IMR-90 (cell line): ENCODE data around the gene STARD13. TPM values are rescaled to one million over a fixed set of nuclear protein-coding genes. Genes with fewer than 3 reads are reported as not detected.

Experiments
- ATAC-seq: fragments of 200-7000 bp; cut with Tn5 transposase; 2 replicates; pipeline ENCODE4 v1.9.1; 2020; ENCODE audit warnings: low read depth, mild to moderate bottlenecking, moderate library complexity
- BruUV-seq: library from RNA; stranded (reverse); fragments of 400-500 nt; replicated peaks from 2 replicates; lab custom pipeline; 2021; lab: Mats Ljungman, UMichigan
- CTCF ChIA-PET: fragments of 300-600 bp; formaldehyde crosslinking; extraction: SDS; loops from one replicate; lab custom pipeline; 2021; ENCODE audit warnings: antibody characterized with exemption; lab: Yijun Ruan, JAX
- POLR2A ChIA-PET: fragments of 300-600 bp; sonication (Branson Sonifier 250); formaldehyde crosslinking; loops from one replicate; lab custom pipeline; 2022; ENCODE audit warnings: antibody characterized with exemption; ENCODE audit not compliant: unreplicated experiment; lab: Charles Lee
- DNase-seq: peaks from one replicate; pipeline ENCODE4 v3.0.0; 2013
- H2AFZ ChIP-seq: replicated peaks from 2 replicates; pipeline ENCODE3; 2013; ENCODE audit warnings: low read length, mild to moderate bottlenecking; ENCODE audit not compliant: poor library complexity
- H2AK5ac ChIP-seq: 2 replicates; pipeline ENCODE4 v1.6.1; 2013; ENCODE audit warnings: low read depth, low read length, inconsistent platforms
- H2AK9ac ChIP-seq: replicated peaks from 2 replicates; pipeline ENCODE3; 2013; ENCODE audit warnings: mild to moderate bottlenecking, low read depth, low read length, moderate library complexity; ENCODE audit not compliant: poor library complexity
- H2BK120ac ChIP-seq: 2 replicates; pipeline ENCODE4 v1.6.1; 2013; ENCODE audit warnings: low read depth, low read length, inconsistent platforms
- H2BK15ac ChIP-seq: 3 replicates; pipeline ENCODE4 v1.6.1; 2013; ENCODE audit warnings: low read depth, low read length, inconsistent platforms
- H2BK20ac ChIP-seq: 2 replicates; pipeline ENCODE4 v1.6.1; 2013; ENCODE audit warnings: low read depth, mild to moderate bottlenecking, inconsistent platforms, low read length, moderate library complexity
- H2BK5ac ChIP-seq: 2 replicates; pipeline ENCODE4 v1.6.1; 2013; ENCODE audit warnings: mild to moderate bottlenecking, low read depth, low read length, inconsistent platforms; ENCODE audit not compliant: poor library complexity, severe bottlenecking
- H3K14ac ChIP-seq: replicated peaks from 2 replicates; pipeline ENCODE4 v1.6.1; 2013; ENCODE audit warnings: low read depth, low read length, inconsistent platforms
- H3K18ac ChIP-seq: 2 replicates; pipeline ENCODE4 v1.6.1; 2013; ENCODE audit warnings: low read depth, low read length, control low read depth
- H3K23ac ChIP-seq: 2 replicates; pipeline ENCODE4 v1.6.1; 2013; ENCODE audit warnings: low read depth, low read length, inconsistent platforms
- H3K27ac ChIP-seq: 2 replicates; pipeline ENCODE4 v1.5.1; 2013; ENCODE audit warnings: mild to moderate bottlenecking, control low read depth, low read length; ENCODE audit not compliant: insufficient read depth
- H3K27me3 ChIP-seq: 2 replicates; pipeline ENCODE4 v1.6.1; 2013; ENCODE audit warnings: low read length; ENCODE audit not compliant: control insufficient read depth, insufficient read depth
- H3K36me3 ChIP-seq: 2 replicates; pipeline ENCODE4 v1.6.1; 2013; ENCODE audit warnings: low read length, mixed read lengths; ENCODE audit not compliant: control insufficient read depth, insufficient read depth
- H3K4ac ChIP-seq: 2 replicates; pipeline ENCODE4 v1.6.1; 2013; ENCODE audit warnings: low read depth, low read length, inconsistent platforms
- H3K4me1 ChIP-seq: 2 replicates; pipeline ENCODE4 v1.6.1; 2013; ENCODE audit warnings: low read length, mixed read lengths; ENCODE audit not compliant: control insufficient read depth, insufficient read depth
- H3K4me2 ChIP-seq: 2 replicates; pipeline ENCODE4 v1.6.1; 2013; ENCODE audit warnings: low read depth, mild to moderate bottlenecking, control low read depth, low read length, moderate library complexity
- H3K4me3 ChIP-seq: 2 replicates; pipeline ENCODE4 v1.5.1; 2013; ENCODE audit warnings: low read depth, mild to moderate bottlenecking, control low read depth, low read length, moderate library complexity; ENCODE audit not compliant: insufficient read depth
- H3K56ac ChIP-seq: 2 replicates; pipeline ENCODE4 v1.6.1; 2013; ENCODE audit warnings: low read length, inconsistent platforms; ENCODE audit not compliant: insufficient read depth; ENCODE audit errors: extremely low read depth
- H3K79me1 ChIP-seq, 2 experiments: 2 replicates each; pipeline ENCODE4 v1.6.1; 2013; ENCODE audit warnings: low read length in 2 of 2, inconsistent platforms in 1 of 2, low read depth in 1 of 2
- H3K9ac ChIP-seq: 2 replicates; pipeline ENCODE4 v1.6.1; 2013; ENCODE audit warnings: low read depth, low read length, control low read depth
- H3K9me1 ChIP-seq: 2 replicates; pipeline ENCODE4 v1.6.1; 2013; ENCODE audit warnings: low read length, inconsistent platforms; ENCODE audit not compliant: insufficient read depth
- H3K9me3 ChIP-seq: 2 replicates; pipeline ENCODE4 v1.6.1; 2013; ENCODE audit warnings: low read length; ENCODE audit not compliant: control insufficient read depth, insufficient read depth
- H4K20me1 ChIP-seq: 2 replicates; pipeline ENCODE4 v1.6.1; 2013; ENCODE audit warnings: low read length, inconsistent platforms; ENCODE audit not compliant: insufficient read depth
- H4K5ac ChIP-seq: 2 replicates; pipeline ENCODE4 v1.6.1; 2013; ENCODE audit warnings: mild to moderate bottlenecking, low read depth, low read length, control low read depth
- H4K8ac ChIP-seq, 2 experiments: 2 replicates each; pipeline ENCODE4 v1.6.1; 2013; ENCODE audit warnings: low read depth in 2 of 2, low read length in 2 of 2, control low read depth in 1 of 2, inconsistent platforms in 1 of 2
- H4K91ac ChIP-seq: 2 replicates; pipeline ENCODE4 v1.6.1; 2013; ENCODE audit warnings: low read depth, low read length, inconsistent platforms; ENCODE audit not compliant: insufficient read depth
- CHD1 ChIP-seq: IDR thresholded peaks from 2 replicates; pipeline ENCODE4 v1.6.1; 2012; ENCODE audit warnings: low read depth, low read length, improper control_type of control experiment
- FOS ChIP-seq: fragments of 150-350 bp; IDR thresholded peaks from 2 replicates; pipeline ENCODE4 v1.6.1; 2016; ENCODE audit warnings: low read depth, low read length
- MAFK ChIP-seq: IDR thresholded peaks from 2 replicates; pipeline ENCODE4 v1.6.1; 2012; ENCODE audit warnings: low read depth, low read length, improper control_type of control experiment
- MAZ ChIP-seq: IDR thresholded peaks from 2 replicates; pipeline ENCODE4 v1.6.1; 2012; ENCODE audit warnings: low read depth, mild to moderate bottlenecking, low read length, improper control_type of control experiment, moderate library complexity, borderline replicate concordance
- MXI1 ChIP-seq: IDR thresholded peaks from 2 replicates; pipeline ENCODE4 v1.6.1; 2012; ENCODE audit warnings: low read depth, mild to moderate bottlenecking, low read length, moderate library complexity, borderline replicate concordance
- POLR2A ChIP-seq: IDR thresholded peaks from 2 replicates; pipeline ENCODE4 v1.6.1; 2012; ENCODE audit warnings: mild to moderate bottlenecking, low read depth, low read length
- RAD21 ChIP-seq: IDR thresholded peaks from 2 replicates; pipeline ENCODE4 v1.6.1; 2012; ENCODE audit warnings: low read length, improper control_type of control experiment
- RFX5 ChIP-seq: IDR thresholded peaks from 2 replicates; pipeline ENCODE4 v1.8.0; 2012; ENCODE audit warnings: low read depth, mild to moderate bottlenecking, low read length, moderate library complexity
- SMC3 ChIP-seq: fragments of 150-350 bp; IDR thresholded peaks from 2 replicates; pipeline ENCODE4 v1.6.1; 2016; ENCODE audit warnings: low read depth, mild to moderate bottlenecking, antibody characterized with exemption, low read length, moderate library complexity
- WGBS, 2 experiments: methylation state at CpG; one replicate each; pipeline versions ENCODE4 v1.1.5 to v1.1.7; 2013; ENCODE audit warnings: missing lambda C conversion rate in 2 of 2; ENCODE audit not compliant: insufficient read length in 1 of 2; ENCODE audit errors: extremely low coverage in 2 of 2; 5-methylcytosine and 5-hydroxymethylcytosine counted together
- dilution Hi-C: fragments of 300-500 bp; cut with HindIII; formaldehyde crosslinking; loops from one replicate; pipeline ENCODE4 v1.14.3; 2018; ENCODE audit warnings: low sequenced_read_pairs; ENCODE audit not compliant: unreplicated experiment
- in situ Hi-C: fragments of 300-500 bp; cut with MboI; formaldehyde crosslinking; loops from 3 replicates; pipeline ENCODE4 v1.14.3; 2019; ENCODE audit warnings: low sequenced_read_pairs, inconsistent platforms, mixed read lengths
- intact Hi-C: fragments of 100-400 bp; cut with micrococcal nuclease; formaldehyde crosslinking; loops from 2 replicates; pipeline ENCODE4 v1.10.0; 2022
- polyA plus RNA-seq, 3 experiments: library from polyadenylated mRNA; depleted of rRNA; stranded (reverse); fragments of >200 nt; gene quantifications; 2 replicates each; pipeline ENCODE4 v1.2.3, GENCODE V29; 2012; ENCODE audit warnings: low replicate concordance in 1 of 3
- total RNA-seq: library from RNA; depleted of rRNA; stranded (reverse); fragments of >200 nt; gene quantifications from 2 replicates; pipeline ENCODE4 v1.2.3, GENCODE V29; 2012
- TF ChIP-seq, protein P1 (sequence below): fragments of 150-350 bp; IDR thresholded peaks from 2 replicates; pipeline ENCODE4 v1.6.1; 2017; ENCODE audit warnings: mild to moderate bottlenecking, antibody characterized with exemption, low read length, low read depth

The STARD13 gene
- total and polyA plus RNA-seq, 2 of the 4 experiments (the other 2 are of a cell fraction) = 23.6 to 46.6 TPM

DNA sequence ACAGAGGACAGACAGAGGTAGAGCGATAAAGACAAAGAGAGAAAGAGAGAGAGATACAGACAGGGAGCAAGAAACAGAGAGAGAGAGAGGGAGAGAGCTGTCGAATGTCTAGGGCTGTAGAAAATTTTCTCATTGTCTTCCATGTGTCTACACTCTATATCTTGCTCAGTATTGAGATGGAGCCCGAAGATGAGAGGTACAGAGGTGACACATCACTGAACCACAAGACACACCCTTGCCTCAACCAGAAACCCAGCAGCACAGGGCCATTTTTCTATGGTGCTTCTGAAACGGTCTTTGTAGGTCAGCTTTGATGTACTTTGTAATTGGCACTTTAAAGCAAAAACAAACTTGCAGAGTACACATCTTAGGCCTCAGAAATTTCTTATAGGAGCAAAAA is 157.4 kb downstream of the STARD13 start:
- H3K4me1 ChIP-seq = peaks cover 29% of the 10 kb centered on the region
- in situ Hi-C loops = no loop called here
- H3K9ac ChIP-seq = no peak overlapping the region
- H3K18ac ChIP-seq = no peak overlapping the region; the same call in 1 of the 2 replicates
- no peak overlapping the region for H4K91ac ChIP-seq
- ChIA-PET CTCF (no interaction called here), POLR2A (no interaction called here)
- WGBS, 2 experiments = no CpG with 5 or more reads among the region's 4 CpGs
- H2BK20ac ChIP-seq = no peak overlapping the region
- H2BK120ac ChIP-seq = peak overlapping the region; percentile 3; the same call in 1 of the 2 replicates
- peak overlapping the region; percentile 41; the same call in 1 of the 2 replicates for H3K27ac ChIP-seq
- peak overlapping the region; percentile 63; the same call in 1 of the 2 replicates for H2AK5ac ChIP-seq
- peak overlapping the region; percentile 14; the same call in 1 of the 2 replicates for H4K5ac ChIP-seq
- H4K8ac ChIP-seq = peak overlapping the region; percentile 12 to 20; a peak in 2 of 4 replicates
- peaks cover 45 to 81% of the 10 kb centered on the region in 2 experiments for H3K79me1 ChIP-seq
- dilution Hi-C loops = no loop called here
- no peak overlapping the region for H2AFZ ChIP-seq
- no TSS peak for BruUV-seq
- no peak for DNase-seq
- H3K4me3 ChIP-seq = no peak overlapping the region
- H3K36me3 ChIP-seq = peaks cover 42% of the 10 kb centered on the region
- H3K9me3 ChIP-seq = no peaks in the 10 kb centered on the region
- H2AK9ac ChIP-seq = no peak overlapping the region
- H3K56ac ChIP-seq = no peak overlapping the region
- H3K4me2 ChIP-seq = no peak overlapping the region
- peaks cover 13% of the 10 kb centered on the region for H4K20me1 ChIP-seq
- peak overlapping the region; percentile 34; the same call in 1 of the 2 replicates for H3K14ac ChIP-seq
- peak overlapping the region; percentile 84 for H2BK5ac ChIP-seq
- H3K27me3 ChIP-seq = no peaks in the 10 kb centered on the region
- H2BK15ac ChIP-seq = no peak overlapping the region
- H3K4ac ChIP-seq = peak overlapping the region; percentile 26; the same call in 1 of the 2 replicates
- intact Hi-C loops = loop anchor here (5.0 to 10.0 kb wide), 3 partner anchors 159 to 597 kb away; partner anchors contain the start of gene STARD13
- H3K9me1 ChIP-seq = peaks cover 27% of the 10 kb centered on the region
- no peak overlapping the region for H3K23ac ChIP-seq
- no peak for ATAC-seq
- TF ChIP-seq CHD1 = no peak
- TF ChIP-seq RFX5 = no peak
- TF ChIP-seq MAZ = no peak
- TF ChIP-seq RAD21 = no peak
- TF ChIP-seq MXI1 = no peak
- no peak for TF ChIP-seq FOS
- no peak for TF ChIP-seq POLR2A
- TF ChIP-seq, protein P1, sequence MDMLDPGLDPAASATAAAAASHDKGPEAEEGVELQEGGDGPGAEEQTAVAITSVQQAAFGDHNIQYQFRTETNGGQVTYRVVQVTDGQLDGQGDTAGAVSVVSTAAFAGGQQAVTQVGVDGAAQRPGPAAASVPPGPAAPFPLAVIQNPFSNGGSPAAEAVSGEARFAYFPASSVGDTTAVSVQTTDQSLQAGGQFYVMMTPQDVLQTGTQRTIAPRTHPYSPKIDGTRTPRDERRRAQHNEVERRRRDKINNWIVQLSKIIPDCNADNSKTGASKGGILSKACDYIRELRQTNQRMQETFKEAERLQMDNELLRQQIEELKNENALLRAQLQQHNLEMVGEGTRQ = no peak
- TF ChIP-seq MAFK = no peak
- TF ChIP-seq SMC3 = no peak
